B cell (primary cell): ENCODE measurements around the gene ARHGAP23.

ENCODE experiments used
- EZH2 ChIP-seq: IDR thresholded peaks from 2 replicates; pipeline ENCODE4 v1.6.1; 2012; ENCODE audit warnings: borderline replicate concordance, low read depth, mild to moderate bottlenecking, moderate library complexity, low read length; ENCODE audit not compliant: insufficient read depth, poor library complexity, severe bottlenecking
- TF ChIP-seq, protein P1 (sequence below): fragments of 200-600 bp; IDR thresholded peaks from one replicate; pipeline ENCODE4 v1.8.0; 2022; ENCODE audit warnings: antibody characterized with exemption, mild to moderate bottlenecking

- TF ChIP-seq, protein P1, sequence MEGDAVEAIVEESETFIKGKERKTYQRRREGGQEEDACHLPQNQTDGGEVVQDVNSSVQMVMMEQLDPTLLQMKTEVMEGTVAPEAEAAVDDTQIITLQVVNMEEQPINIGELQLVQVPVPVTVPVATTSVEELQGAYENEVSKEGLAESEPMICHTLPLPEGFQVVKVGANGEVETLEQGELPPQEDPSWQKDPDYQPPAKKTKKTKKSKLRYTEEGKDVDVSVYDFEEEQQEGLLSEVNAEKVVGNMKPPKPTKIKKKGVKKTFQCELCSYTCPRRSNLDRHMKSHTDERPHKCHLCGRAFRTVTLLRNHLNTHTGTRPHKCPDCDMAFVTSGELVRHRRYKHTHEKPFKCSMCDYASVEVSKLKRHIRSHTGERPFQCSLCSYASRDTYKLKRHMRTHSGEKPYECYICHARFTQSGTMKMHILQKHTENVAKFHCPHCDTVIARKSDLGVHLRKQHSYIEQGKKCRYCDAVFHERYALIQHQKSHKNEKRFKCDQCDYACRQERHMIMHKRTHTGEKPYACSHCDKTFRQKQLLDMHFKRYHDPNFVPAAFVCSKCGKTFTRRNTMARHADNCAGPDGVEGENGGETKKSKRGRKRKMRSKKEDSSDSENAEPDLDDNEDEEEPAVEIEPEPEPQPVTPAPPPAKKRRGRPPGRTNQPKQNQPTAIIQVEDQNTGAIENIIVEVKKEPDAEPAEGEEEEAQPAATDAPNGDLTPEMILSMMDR, result no peak
- TF ChIP-seq EZH2, result no peak
Observed at GRCh38 chr17:38508570-38508950, 80.3 kb downstream of the ARHGAP23 start.
